ENCODE data around the gene LRP6. TPM values are rescaled to one million over a fixed set of nuclear protein-coding genes. Genes with fewer than 3 reads are reported as not detected.

Gene LRP6
- total and polyA plus RNA-seq, 4 donors: 14.7 to 76.8 (median 23.2) TPM

GRCh38 chr12:12108441-12109058 is 158.3 kb downstream of the LRP6 start:
- WGBS: 97% methylated on average over 1 of the region's 1 CpG
- Histone ChIP-seq H3K27ac (ENCODE audit: low read depth in 1 of 2, low read length in 2 of 2) (no peak overlapping the region), H3K9ac (ENCODE audit: low read depth in 1 of 2, low read length in 2 of 2) (no peak overlapping the region), H3K4me3 (ENCODE audit: low read depth in 1 of 3, low read length in 3 of 3) (no peak overlapping the region), H3K36me3 (ENCODE audit: control insufficient read depth in 4 of 4, insufficient read depth in 3 of 4, low read depth in 1 of 4, low read length in 3 of 4) (peaks cover 0 to 9% (median 2%) of the 10 kb centered on the region in 4 donors), H3K4me1 (ENCODE audit: control insufficient read depth in 4 of 4, insufficient read depth in 4 of 4, low read length in 3 of 4) (no peaks in the 10 kb centered on the region), H3K9me3 (ENCODE audit: control insufficient read depth in 4 of 4, low read length in 3 of 4) (peaks cover 0 to 6% (median 1%) of the 10 kb centered on the region in 4 donors), H3K27me3 (ENCODE audit: control insufficient read depth in 4 of 4, insufficient read depth in 4 of 4, low read length in 3 of 4) (no peaks in the 10 kb centered on the region)
- TF ChIP-seq FOXA1 (IDR thresholded peaks at IDR 0.05) (no peak), ATF3 (IDR thresholded peaks at IDR 0.05) (no peak), TAF1 (conservative IDR thresholded peaks at IDR 0.05) (no peak), RXRA (IDR thresholded peaks at IDR 0.05) (no peak), RAD21 (IDR thresholded peaks at IDR 0.05) (no peak)
- no peak for DNase-seq (ENCODE audit: low spot score)

GRCh38 chr12:12107678-12108077 is 159.2 kb downstream of the LRP6 start:
- H3K9ac ChIP-seq (ENCODE audit: low read depth in 1 of 2, low read length in 2 of 2): no peak overlapping the region
- H3K36me3 ChIP-seq (ENCODE audit: control insufficient read depth in 4 of 4, insufficient read depth in 3 of 4, low read depth in 1 of 4, low read length in 3 of 4): peaks cover 0 to 9% (median 0%) of the 10 kb centered on the region in 4 donors
- DNase-seq (ENCODE audit: low spot score): no peak
- H3K27me3 ChIP-seq (ENCODE audit: control insufficient read depth in 4 of 4, insufficient read depth in 4 of 4, low read length in 3 of 4): no peaks in the 10 kb centered on the region
- 92% methylated on average over 6 of the region's 6 CpGs for WGBS
- no peak for TF ChIP-seq ZBTB33 (IDR thresholded peaks at IDR 0.05)
- TF ChIP-seq MAX (IDR thresholded peaks at IDR 0.05): no peak
- H3K4me3 ChIP-seq (ENCODE audit: low read depth in 1 of 3, low read length in 3 of 3): no peak overlapping the region
- H3K9me3 ChIP-seq (ENCODE audit: control insufficient read depth in 4 of 4, low read length in 3 of 4): peaks cover 0 to 6% (median 1%) of the 10 kb centered on the region in 4 donors
- H3K4me1 ChIP-seq (ENCODE audit: control insufficient read depth in 4 of 4, insufficient read depth in 4 of 4, low read length in 3 of 4): no peaks in the 10 kb centered on the region
- H3K27ac ChIP-seq (ENCODE audit: low read depth in 1 of 2, low read length in 2 of 2): no peak overlapping the region

GRCh38 chr12:12099102-12099501 is 167.7 kb downstream of the LRP6 start:
- no peak for DNase-seq (ENCODE audit: low spot score)
- TF ChIP-seq FOXA2 (IDR thresholded peaks at IDR 0.05) (no peak), NR2F2 (IDR thresholded peaks at IDR 0.05) (peak; percentile 81)
- Histone ChIP-seq H3K27ac (ENCODE audit: low read depth in 1 of 2, low read length in 2 of 2) (no peak overlapping the region), H3K36me3 (ENCODE audit: control insufficient read depth in 4 of 4, insufficient read depth in 3 of 4, low read depth in 1 of 4, low read length in 3 of 4) (peaks cover 0 to 8% (median 2%) of the 10 kb centered on the region in 4 donors), H3K4me1 (ENCODE audit: control insufficient read depth in 4 of 4, insufficient read depth in 4 of 4, low read length in 3 of 4) (no peaks in the 10 kb centered on the region), H3K4me3 (ENCODE audit: low read depth in 1 of 3, low read length in 3 of 3) (no peak overlapping the region), H3K9ac (ENCODE audit: low read depth in 1 of 2, low read length in 2 of 2) (no peak overlapping the region), H3K27me3 (ENCODE audit: control insufficient read depth in 4 of 4, insufficient read depth in 4 of 4, low read length in 3 of 4) (no peaks in the 10 kb centered on the region), H3K9me3 (ENCODE audit: control insufficient read depth in 4 of 4, low read length in 3 of 4) (no peaks in the 10 kb centered on the region)
- WGBS: 74% methylated on average over 6 of the region's 6 CpGs

GRCh38 chr12:12098691-12099015 is 168.2 kb downstream of the LRP6 start:
- H3K4me3 ChIP-seq (ENCODE audit: low read depth in 1 of 3, low read length in 3 of 3): no peak overlapping the region
- 94% methylated on average over 3 of the region's 3 CpGs for WGBS
- no peaks in the 10 kb centered on the region for H3K27me3 ChIP-seq (ENCODE audit: control insufficient read depth in 4 of 4, insufficient read depth in 4 of 4, low read length in 3 of 4)
- DNase-seq (ENCODE audit: low spot score): no peak
- H3K36me3 ChIP-seq (ENCODE audit: control insufficient read depth in 4 of 4, insufficient read depth in 3 of 4, low read depth in 1 of 4, low read length in 3 of 4): peaks cover 0 to 8% (median 1%) of the 10 kb centered on the region in 4 donors
- no peaks in the 10 kb centered on the region for H3K4me1 ChIP-seq (ENCODE audit: control insufficient read depth in 4 of 4, insufficient read depth in 4 of 4, low read length in 3 of 4)
- H3K9me3 ChIP-seq (ENCODE audit: control insufficient read depth in 4 of 4, low read length in 3 of 4): no peaks in the 10 kb centered on the region
- H3K9ac ChIP-seq (ENCODE audit: low read depth in 1 of 2, low read length in 2 of 2): no peak overlapping the region
- H3K27ac ChIP-seq (ENCODE audit: low read depth in 1 of 2, low read length in 2 of 2): no peak overlapping the region
- TF ChIP-seq CTCF (IDR thresholded peaks at IDR 0.05; ENCODE audit: low read depth, low read length, missing input control): no peak
- TF ChIP-seq RXRA (IDR thresholded peaks at IDR 0.05): no peak
- TF ChIP-seq ZBTB33 (IDR thresholded peaks at IDR 0.05): no peak
- no peak for TF ChIP-seq FOXA1 (IDR thresholded peaks at IDR 0.05)
- TF ChIP-seq SP1 (IDR thresholded peaks at IDR 0.05): no peak
- no peak for TF ChIP-seq HNF4A (conservative IDR thresholded peaks at IDR 0.05)
- TF ChIP-seq ATF3 (IDR thresholded peaks at IDR 0.05): no peak
- no peak for TF ChIP-seq HNF4G (IDR thresholded peaks at IDR 0.05)
- TF ChIP-seq NR2F2 (IDR thresholded peaks at IDR 0.05): no peak
